Medulla oblongata (tissue), 1 donor: ENCODE results near the gene SLMAP.

Experiments
- DNase-seq: peaks from one replicate; pipeline ENCODE4 v3.0.0-alpha.2; 2015; ENCODE audit errors: extremely low spot score

Gene SLMAP

GRCh38 chr3:57942872-57943283, 186.8 kb downstream of the SLMAP start:
- peak; percentile 23 for DNase-seq

- DNase-seq, result no peak
Observed at GRCh38 chr3:57943525-57944495, 187.7 kb downstream of the SLMAP start.

GRCh38 chr3:57946970-57947381, 190.9 kb downstream of the SLMAP start:
- DNase-seq, result no peak

GRCh38 chr3:57948080-57948671, 192.1 kb downstream of the SLMAP start:
- DNase-seq, result peak; percentile 50

- DNase-seq, result peak; percentile 27
Observed at GRCh38 chr3:57948781-57949242, 192.7 kb downstream of the SLMAP start.

GRCh38 chr3:57949344-57949743, 193.2 kb downstream of the SLMAP start:
- DNase-seq, result no peak

DNA sequence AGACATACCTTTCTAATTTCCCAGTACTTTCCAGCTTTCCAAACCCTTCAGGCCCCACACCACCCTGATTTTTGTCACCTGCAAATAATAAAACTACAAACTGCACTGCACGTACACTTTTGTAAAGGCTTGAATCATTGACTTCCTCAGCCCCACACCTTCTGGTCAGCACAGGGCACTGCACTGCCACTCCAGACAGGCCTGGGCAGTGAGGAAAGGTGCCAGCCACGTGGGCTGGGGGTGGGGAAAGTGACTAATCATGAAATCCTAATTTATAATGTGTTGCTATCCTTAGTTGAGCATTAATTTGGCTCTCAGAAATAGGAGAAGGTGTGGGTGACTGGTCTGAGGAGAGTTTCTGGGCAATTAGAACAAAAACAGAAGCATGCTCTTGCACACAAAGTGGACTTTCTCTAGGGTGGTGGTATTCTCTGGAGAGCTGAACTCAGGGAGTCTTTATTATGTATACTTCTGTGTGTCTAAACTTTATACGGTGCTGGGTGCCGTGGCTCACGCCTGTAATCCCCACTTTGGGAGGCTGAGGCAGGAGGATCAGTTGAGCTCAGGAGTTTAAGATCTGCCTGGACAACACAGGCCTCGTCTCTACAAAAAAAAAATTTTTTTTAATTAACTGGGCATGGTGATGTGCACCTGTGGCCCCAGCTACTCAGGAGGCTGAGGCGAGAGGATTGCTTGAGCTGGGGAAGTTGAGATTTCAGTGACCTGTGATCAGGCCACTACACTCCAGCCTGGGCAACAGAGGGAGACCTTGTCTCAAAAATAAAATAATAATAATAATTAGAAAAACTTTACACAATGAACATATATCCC, 193.9 kb downstream of the SLMAP start:
- no peak for DNase-seq

DNA sequence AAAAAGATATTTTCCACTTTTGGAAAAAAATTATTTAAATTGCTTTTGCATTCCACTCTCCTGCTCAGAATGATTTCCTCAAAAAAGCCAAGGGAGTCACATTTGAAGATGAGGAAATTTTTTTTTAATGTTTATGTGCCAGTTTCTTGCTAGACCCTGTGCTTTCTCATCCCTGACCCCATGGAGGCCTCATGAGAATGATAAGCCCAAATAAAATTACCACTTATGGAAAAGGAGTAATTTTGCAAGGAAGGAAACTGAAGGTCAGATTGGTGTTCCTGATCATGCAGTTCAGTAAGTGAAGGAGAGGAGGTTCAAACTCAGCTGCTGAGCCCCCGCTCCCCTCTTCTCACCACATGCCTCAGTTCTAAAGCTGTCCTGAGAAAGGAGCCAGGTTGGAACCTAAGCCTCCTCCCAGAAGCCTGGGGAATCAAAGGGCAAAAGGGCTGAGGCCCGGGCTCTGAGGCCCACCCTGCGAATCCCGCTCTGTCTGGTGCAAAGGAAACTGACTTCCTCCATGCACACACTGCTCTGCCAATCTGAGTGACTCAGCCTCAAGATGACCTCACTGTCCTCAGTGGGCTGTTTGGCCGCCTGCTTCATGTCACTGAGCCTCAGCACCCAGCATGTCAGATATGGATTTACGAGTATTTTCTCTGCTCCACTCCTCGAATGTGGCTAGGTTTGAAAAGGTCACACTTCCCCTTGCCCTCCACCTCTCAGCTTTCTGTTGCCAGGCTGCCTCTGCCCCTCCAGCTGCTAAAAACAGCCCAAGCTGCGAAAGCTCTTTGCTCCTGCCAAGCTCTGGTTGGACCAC, 195.2 kb downstream of the SLMAP start:
- peak; percentile 37 for DNase-seq

- DNase-seq, result peak; percentile 60
Observed at GRCh38 chr3:57952208-57952631, 196.1 kb downstream of the SLMAP start.

DNA sequence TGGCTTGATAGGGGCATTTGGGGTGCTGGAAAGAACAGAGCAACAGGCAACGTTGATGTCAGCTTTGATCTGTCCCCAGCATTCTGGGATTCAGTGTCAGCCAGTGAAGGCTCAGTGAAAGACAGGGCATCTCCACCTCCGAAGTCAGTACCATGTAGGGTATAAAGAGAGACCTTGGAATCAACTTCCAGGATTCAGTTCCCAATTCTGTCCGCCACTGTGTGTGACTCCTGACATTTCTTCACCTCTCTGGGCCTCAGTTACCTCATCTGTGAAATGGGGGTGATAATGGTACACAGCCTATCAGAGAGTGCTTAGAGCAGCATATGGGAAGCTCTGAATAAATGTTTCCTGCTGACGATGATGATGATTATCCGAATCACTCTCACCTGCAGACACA, 196.5 kb downstream of the SLMAP start:
- DNase-seq, result no peak

DNA sequence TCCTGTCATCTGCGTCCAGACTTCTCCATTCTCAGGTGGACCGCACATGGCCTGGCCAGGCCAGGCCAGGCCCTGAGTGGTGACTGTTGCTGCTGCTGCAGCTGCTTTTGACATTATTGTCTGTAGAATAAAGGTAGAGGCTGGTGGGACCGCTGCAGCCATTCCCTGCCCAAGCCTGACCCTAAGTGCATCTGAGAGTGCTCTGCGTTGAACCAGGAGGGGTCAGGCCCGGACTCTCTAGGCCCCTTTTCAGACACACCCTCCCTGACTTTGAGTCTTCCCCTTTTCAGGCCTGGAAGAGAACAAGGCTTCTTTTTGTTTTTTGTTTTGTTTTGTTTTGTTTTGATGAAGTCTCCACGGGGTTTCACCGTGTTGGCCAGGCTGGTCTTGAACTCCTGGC, 197.5 kb downstream of the SLMAP start:
- DNase-seq, result no peak

GRCh38 chr3:57956119-57956832, 200.2 kb downstream of the SLMAP start:
- no peak for DNase-seq

- DNase-seq, result no peak
Observed at GRCh38 chr3:57956833-57957174, 200.7 kb downstream of the SLMAP start.

DNA sequence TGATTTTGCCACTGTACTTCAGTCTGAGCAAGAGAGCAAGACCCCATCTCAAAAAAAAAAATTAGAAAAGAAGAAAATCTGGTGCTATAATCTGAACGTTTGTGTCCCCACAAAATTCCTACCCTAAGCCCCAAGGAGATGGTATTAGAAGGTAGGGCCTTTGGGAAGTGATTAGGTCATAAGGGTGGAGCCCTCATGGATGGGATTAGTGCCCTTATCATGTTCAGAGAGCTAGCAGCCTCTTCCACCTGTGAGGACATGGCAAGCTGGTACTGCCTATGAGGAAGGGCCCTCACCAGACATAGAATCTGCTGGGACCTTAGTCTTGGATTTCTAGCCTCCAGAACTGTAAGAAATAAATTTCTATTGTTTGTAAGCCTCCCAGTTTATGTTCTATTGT, 201.7 kb downstream of the SLMAP start:
- no peak for DNase-seq

DNA sequence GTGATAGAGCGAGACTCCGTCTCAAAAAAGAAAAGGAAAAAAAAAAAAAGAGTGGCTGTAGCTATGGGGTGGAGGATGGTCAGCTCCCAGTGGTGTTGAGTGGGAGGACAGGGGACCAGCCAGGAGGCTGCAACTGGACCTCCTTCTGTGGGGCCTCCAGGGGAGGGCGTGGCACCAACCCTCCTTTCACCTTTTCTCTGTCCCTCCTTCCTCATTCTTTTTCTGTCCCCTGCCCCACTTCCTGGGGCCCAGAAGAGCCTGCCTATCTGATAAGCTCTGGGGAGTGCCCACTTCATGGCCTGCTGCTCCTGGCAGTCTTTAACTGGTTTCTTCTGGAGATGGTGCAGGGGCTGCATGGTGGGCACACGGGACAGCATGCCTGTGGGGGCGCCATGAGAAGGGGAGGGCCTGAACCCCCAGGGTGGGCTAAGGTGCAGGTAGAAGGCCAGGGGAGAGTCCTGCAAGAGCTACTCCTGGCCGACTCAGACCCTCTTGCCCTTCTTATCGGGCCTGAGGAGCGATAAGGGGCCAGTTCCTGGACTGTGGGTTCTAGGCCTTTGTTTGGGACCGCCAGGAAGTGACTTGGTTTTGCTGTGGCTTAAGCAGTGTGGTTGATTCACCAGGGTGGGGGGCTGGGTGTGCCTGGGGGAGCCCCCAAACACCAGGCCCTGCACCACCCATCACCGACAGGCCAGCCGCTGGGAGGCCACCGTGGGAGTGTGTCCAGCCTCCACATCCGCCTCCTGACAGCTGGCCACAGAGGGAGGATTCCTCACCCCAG, 202.7 kb downstream of the SLMAP start:
- DNase-seq, result no peak

DNA sequence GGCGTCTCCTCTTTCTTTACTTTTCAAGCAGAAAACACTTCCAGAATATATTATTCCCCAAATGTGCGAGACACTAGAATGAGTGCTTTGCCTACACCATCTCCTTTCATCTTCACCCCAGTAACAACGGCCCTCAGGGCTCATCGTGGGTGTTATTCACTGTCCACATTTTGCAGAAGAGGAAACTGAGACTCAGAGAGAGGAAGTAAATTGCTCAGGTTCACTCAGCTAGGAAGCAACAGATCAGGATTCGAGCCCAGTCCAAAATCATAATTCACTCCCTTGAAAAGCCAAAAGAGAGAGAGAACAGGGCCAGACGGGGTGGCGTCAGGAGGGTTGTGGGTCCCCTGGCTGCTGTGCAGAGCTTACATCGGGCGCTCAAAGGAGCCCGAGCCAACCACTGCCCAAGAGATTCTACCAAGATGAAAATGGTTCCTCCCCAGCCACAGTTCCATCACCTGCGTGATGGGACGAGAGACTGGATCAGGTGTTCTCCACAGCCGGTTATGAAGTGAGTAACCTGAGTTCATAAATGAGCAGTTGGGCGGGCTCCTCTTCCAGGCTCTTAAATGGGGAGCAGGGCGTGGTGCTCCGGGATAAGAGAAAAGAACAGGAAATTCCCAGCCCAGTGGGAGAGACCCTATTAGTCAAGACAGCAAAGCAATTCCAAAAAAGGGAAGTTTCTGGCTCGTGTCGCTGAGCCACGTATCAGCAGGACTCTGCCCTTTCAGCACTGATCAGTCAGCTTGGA, 203.5 kb downstream of the SLMAP start:
- DNase-seq, result no peak

GRCh38 chr3:57960174-57960505, 204.0 kb downstream of the SLMAP start:
- DNase-seq, result no peak

DNA sequence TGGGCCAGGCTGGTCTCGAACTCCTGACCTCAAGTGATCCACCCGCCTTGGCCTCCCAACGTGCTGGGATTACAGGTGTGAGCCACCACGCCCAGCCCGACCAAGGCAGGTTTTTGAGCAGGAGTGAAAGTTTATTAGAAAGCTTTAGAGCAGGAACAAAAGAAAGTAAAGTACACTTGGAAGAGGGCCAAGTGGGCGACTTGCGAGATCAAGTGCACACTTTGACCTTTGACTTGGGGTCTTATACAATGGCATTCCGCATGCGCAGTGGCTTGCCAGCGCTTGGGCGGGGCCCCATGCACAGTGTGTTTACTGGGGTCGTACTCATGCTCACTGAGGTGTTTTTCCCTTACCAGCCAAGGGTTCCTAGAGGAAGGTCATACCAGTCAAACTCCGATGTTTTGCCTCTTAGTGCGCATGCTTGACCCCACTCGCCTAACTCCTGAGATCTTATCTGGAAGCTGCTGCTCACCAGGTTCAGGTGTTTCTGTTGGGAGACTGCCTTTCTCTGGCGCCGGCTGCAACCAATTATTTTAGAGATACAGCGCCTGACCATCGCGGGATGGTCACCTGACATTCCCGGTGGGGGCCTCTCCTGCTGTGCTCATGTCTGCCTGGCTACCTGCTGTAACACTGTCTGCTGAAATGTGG, 205.2 kb downstream of the SLMAP start:
- no peak for DNase-seq
